HepG2 (cell line): ENCODE measurements around the gene ZFYVE27. TPM values are rescaled to one million over a fixed set of nuclear protein-coding genes. Genes with fewer than 3 reads are reported as not detected.

ENCODE experiments used
- AGO2 ChIP-seq: fragments of 200-400 bp; formaldehyde crosslinking; optimal IDR thresholded peaks from 2 replicates; pipeline ENCODE3; 2017; ENCODE audit warnings: mild to moderate bottlenecking, low read depth, low read length, moderate library complexity
- CBX5 ChIP-seq: sonication (generic); formaldehyde crosslinking; IDR thresholded peaks from 2 replicates; pipeline ENCODE4 v1.4.0; 2020; ENCODE audit warnings: missing genetic modification reagents, borderline replicate concordance
- EP300 ChIP-seq, 3 experiments: sonication (generic) in 1 of 3; formaldehyde crosslinking in 1 of 3; IDR thresholded peaks; 2 replicates each; pipeline versions ENCODE4 v1.5.1 to v1.6.1; 2011 to 2020; ENCODE audit warnings: low read depth in 2 of 3, low read length in 2 of 3, borderline replicate concordance in 1 of 3, improper control_type of control experiment in 1 of 3, mild to moderate bottlenecking in 1 of 3, missing genetic modification reagents in 1 of 3, moderate library complexity in 1 of 3
- FLYWCH1 ChIP-seq: sonication (generic); formaldehyde crosslinking; IDR thresholded peaks from 2 replicates; pipeline ENCODE4 v1.8.1; 2023; ENCODE audit warnings: mild to moderate bottlenecking, missing genetic modification reagents
- FOXJ3 ChIP-seq: sonication (generic); formaldehyde crosslinking; IDR thresholded peaks from 2 replicates; pipeline ENCODE4 v1.4.0; 2020; ENCODE audit warnings: missing genetic modification reagents, mild to moderate bottlenecking, borderline replicate concordance
- MIXL1 ChIP-seq: IDR thresholded peaks from 2 replicates; pipeline ENCODE4 v1.6.1; 2016
- SNAI1 ChIP-seq: sonication (generic); formaldehyde crosslinking; IDR thresholded peaks from 2 replicates; pipeline ENCODE4 v1.5.0; 2020; ENCODE audit warnings: mild to moderate bottlenecking, missing genetic modification reagents, borderline replicate concordance
- STAT5B ChIP-seq: sonication (generic); formaldehyde crosslinking; IDR thresholded peaks from 2 replicates; pipeline ENCODE4 v1.4.0; 2020; ENCODE audit warnings: missing genetic modification reagents
- TOE1 ChIP-seq: sonication (generic); formaldehyde crosslinking; IDR thresholded peaks from 2 replicates; pipeline ENCODE4 v1.4.0; 2020; ENCODE audit warnings: mild to moderate bottlenecking, missing genetic modification reagents
- ZBTB38 ChIP-seq: sonication (generic); formaldehyde crosslinking; IDR thresholded peaks from 2 replicates; pipeline ENCODE4 v1.5.1; 2020; ENCODE audit warnings: mild to moderate bottlenecking, missing genetic modification reagents
- ZNF10 ChIP-seq: sonication (generic); formaldehyde crosslinking; IDR thresholded peaks from 2 replicates; pipeline ENCODE4 v1.4.0; 2020; ENCODE audit warnings: mild to moderate bottlenecking, low read depth, missing genetic modification reagents, borderline replicate concordance
- ZNF558 ChIP-seq: sonication (generic); formaldehyde crosslinking; IDR thresholded peaks from 2 replicates; pipeline ENCODE4 v1.9.0; 2022; ENCODE audit warnings: mild to moderate bottlenecking, missing genetic modification reagents, borderline replicate concordance
- ZNF615 ChIP-seq: sonication (generic); formaldehyde crosslinking; IDR thresholded peaks from 2 replicates; pipeline ENCODE4 v1.5.0; 2020; ENCODE audit warnings: mild to moderate bottlenecking, missing genetic modification reagents, borderline replicate concordance
- ZNF674 ChIP-seq: sonication (generic); formaldehyde crosslinking; IDR thresholded peaks from 2 replicates; pipeline ENCODE4 v1.5.0; 2020; ENCODE audit warnings: low read depth, mild to moderate bottlenecking, missing genetic modification reagents
- ZNF790 ChIP-seq: sonication (generic); formaldehyde crosslinking; IDR thresholded peaks from 2 replicates; pipeline ENCODE4 v1.8.0; 2022; ENCODE audit warnings: missing genetic modification reagents, mild to moderate bottlenecking, borderline replicate concordance
- ZSCAN20 ChIP-seq: sonication (generic); formaldehyde crosslinking; IDR thresholded peaks from 2 replicates; pipeline ENCODE4 v1.4.0; 2020; ENCODE audit warnings: missing genetic modification reagents, mild to moderate bottlenecking, borderline replicate concordance
- polyA plus RNA-seq, 8 experiments: library from polyadenylated mRNA; depleted of rRNA in 3 of 8; stranded (reverse) in 7 of 8; unstranded in 1 of 8; fragments of >200 nt; fragmentation: Illumina TruSeq in 4 of 8; extraction: Trizol in 4 of 8; gene quantifications; 2 replicates each; pipeline versions ENCODE4 v1.2.1 to v1.2.3, GENCODE V29; 2011 to 2016; ENCODE audit warnings: low read depth in 4 of 8, missing spikeins in 1 of 8, mixed read lengths in 1 of 8; ENCODE audit not compliant: insufficient read depth in 1 of 8
- total RNA-seq, 5 experiments: library from RNA; depleted of rRNA; stranded (reverse); fragments of >200 nt; fragmentation: Illumina TruSeq; extraction: Trizol; gene quantifications; 2 replicates each; pipeline ENCODE4 v1.2.3, GENCODE V29; 2016; ENCODE audit warnings: low read depth in 1 of 5
- TF ChIP-seq, protein P1 (sequence below): sonication (generic); formaldehyde crosslinking; IDR thresholded peaks from 2 replicates; pipeline ENCODE4 v1.4.0; 2020; ENCODE audit warnings: mild to moderate bottlenecking, missing genetic modification reagents
- TF ChIP-seq, protein P2 (sequence below): sonication (generic); formaldehyde crosslinking; IDR thresholded peaks from 2 replicates; pipeline ENCODE4 v1.4.0; 2020; ENCODE audit warnings: missing genetic modification reagents
- TF ChIP-seq, protein P3 (sequence below): sonication (generic); formaldehyde crosslinking; IDR thresholded peaks from 2 replicates; pipeline ENCODE4 v1.5.1; 2020; ENCODE audit warnings: missing genetic modification reagents, mild to moderate bottlenecking, borderline replicate concordance

Gene ZFYVE27
- total and polyA plus RNA-seq, 2 of the 13 experiments (the other 11 are each of a cell fraction or from before 2014, with no cell fraction given) = 19.7 to 20.5 TPM

DNA sequence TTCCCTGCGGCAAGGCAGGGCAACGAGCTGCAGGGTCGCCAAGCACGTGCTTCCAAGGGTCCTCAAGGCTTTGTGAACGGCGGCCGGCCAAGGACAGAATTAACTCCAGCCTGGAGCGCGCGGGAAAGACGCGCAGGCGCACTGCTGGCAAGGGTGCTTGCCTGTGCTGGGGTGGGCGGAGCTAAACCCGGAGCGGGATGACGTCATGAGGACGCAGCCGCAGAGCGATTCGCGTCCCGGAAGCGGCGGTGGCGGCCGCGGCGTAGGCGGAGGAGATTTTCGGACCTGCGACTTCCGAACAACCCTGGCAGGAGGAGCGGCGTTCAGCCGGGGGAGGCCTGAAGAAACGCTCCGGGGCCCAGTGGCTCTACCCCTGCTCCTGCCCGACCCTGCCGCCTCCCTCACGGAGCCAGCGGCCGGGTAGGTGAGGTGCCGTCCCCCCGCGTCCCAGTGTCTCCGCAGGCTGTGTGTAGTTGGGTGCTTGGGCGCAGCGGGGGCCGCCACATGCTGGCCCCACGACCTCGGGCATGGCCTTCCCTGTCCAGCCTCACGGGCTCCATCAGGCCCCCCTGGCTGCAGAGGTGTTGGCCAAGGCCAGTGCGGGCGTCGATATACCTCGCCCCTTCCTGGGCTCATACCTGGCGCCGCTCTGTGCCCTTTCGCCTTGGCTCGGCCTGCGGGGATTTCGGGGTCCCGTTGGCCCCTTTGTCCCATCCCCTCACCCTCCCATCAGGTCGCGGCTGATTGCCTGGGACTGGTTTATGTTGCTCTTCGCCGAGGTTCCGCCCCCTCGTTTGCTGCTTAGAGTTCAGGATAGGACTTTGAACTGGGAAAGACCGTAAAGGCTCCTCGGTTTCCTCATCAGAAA is at the start of gene ZFYVE27 (continued):
- TF ChIP-seq MIXL1 (CRISPR knock-in tag) (peak; percentile 93), ZNF674 (0 out of 2 replicates have a peak, but pooled peaks have one; percentile 9), FLYWCH1 (peak; percentile 98), ZNF790 (CRISPR knock-in tag) (peak; percentile 96; the same call in 1 of the 2 replicates), ZSCAN20 (0 out of 2 replicates have a peak, but pooled peaks have one; percentile 54), STAT5B (0 out of 2 replicates have a peak, but pooled peaks have one; percentile 74), TOE1 (CRISPR knock-in tag) (peak; percentile 93; the same call in 1 of the 2 replicates), AGO2 (peak; percentile 86), ZNF10 (no peak), SNAI1 (CRISPR knock-in tag) (peak; percentile 97), ZNF615 (CRISPR knock-in tag) (0 out of 2 replicates have a peak, but pooled peaks have one; percentile 81), FOXJ3 (CRISPR knock-in tag) (peak; percentile 52; the same call in 1 of the 2 replicates), ZBTB38 (CRISPR knock-in tag) (peak; percentile 94), EP300 (IDR thresholded peaks at IDR 0.05; ENCODE audit: low read depth in 2 of 2, low read length in 2 of 2) (no peak; a peak in 1 of 4 replicates), EP300 (CRISPR knock-in tag; IDR thresholded peaks at IDR 0.05; ENCODE audit: borderline replicate concordance) (peak; percentile 71), CBX5 (CRISPR knock-in tag) (peak; percentile 70; the same call in 1 of the 2 replicates), ZNF558 (CRISPR knock-in tag) (peak; percentile 99)
- TF ChIP-seq, protein P1, sequence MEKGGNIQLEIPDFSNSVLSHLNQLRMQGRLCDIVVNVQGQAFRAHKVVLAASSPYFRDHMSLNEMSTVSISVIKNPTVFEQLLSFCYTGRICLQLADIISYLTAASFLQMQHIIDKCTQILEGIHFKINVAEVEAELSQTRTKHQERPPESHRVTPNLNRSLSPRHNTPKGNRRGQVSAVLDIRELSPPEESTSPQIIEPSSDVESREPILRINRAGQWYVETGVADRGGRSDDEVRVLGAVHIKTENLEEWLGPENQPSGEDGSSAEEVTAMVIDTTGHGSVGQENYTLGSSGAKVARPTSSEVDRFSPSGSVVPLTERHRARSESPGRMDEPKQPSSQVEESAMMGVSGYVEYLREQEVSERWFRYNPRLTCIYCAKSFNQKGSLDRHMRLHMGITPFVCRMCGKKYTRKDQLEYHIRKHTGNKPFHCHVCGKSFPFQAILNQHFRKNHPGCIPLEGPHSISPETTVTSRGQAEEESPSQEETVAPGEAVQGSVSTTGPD (CRISPR knock-in tag) = peak; percentile 74; the same call in 1 of the 2 replicates
- TF ChIP-seq, protein P2, sequence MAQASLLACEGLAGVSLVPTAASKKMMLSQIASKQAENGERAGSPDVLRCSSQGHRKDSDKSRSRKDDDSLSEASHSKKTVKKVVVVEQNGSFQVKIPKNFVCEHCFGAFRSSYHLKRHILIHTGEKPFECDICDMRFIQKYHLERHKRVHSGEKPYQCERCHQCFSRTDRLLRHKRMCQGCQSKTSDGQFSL (CRISPR knock-in tag) = peak; percentile 59; the same call in 1 of the 2 replicates
- TF ChIP-seq, protein P3, sequence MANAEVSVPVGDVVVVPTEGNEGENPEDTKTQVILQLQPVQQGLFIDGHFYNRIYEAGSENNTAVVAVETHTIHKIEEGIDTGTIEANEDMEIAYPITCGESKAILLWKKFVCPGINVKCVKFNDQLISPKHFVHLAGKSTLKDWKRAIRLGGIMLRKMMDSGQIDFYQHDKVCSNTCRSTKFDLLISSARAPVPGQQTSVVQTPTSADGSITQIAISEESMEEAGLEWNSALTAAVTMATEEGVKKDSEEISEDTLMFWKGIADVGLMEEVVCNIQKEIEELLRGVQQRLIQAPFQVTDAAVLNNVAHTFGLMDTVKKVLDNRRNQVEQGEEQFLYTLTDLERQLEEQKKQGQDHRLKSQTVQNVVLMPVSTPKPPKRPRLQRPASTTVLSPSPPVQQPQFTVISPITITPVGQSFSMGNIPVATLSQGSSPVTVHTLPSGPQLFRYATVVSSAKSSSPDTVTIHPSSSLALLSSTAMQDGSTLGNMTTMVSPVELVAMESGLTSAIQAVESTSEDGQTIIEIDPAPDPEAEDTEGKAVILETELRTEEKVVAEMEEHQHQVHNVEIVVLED (CRISPR knock-in tag) = peak; percentile 92
